GM18519 (cell line): ENCODE results near the gene RBM6.
"Not testable (repeated sequence)": the region's sequence is repeated elsewhere in the genome, so short reads cannot be mapped to it uniquely, and the experiment has no call there.

Experiments
- ATAC-seq: cut with Tn5 transposase; IDR thresholded peaks from one replicate; pipeline ENCODE4 v1.9.1; 2021; ENCODE audit warnings: mild to moderate bottlenecking, moderate library complexity; ENCODE audit not compliant: unreplicated experiment, low FRiP score

RBM6 gene

GRCh38 chr3:49968346-49968745 is 28.4 kb downstream of the RBM6 start:
- no peak for ATAC-seq

GRCh38 chr3:49972656-49973055 is 32.7 kb downstream of the RBM6 start:
- no peak for ATAC-seq

GRCh38 chr3:49976942-49977341 is 37.0 kb downstream of the RBM6 start:
- ATAC-seq: no peak

- ATAC-seq: no peak
These were observed 44.4 kb downstream of the RBM6 start for GRCh38 chr3:49984394-49984793.

- ATAC-seq: no peak
These were observed 52.4 kb downstream of the RBM6 start for GRCh38 chr3:49992326-49992725.

GRCh38 chr3:49994476-49994875 is 54.5 kb downstream of the RBM6 start:
- ATAC-seq: no peak

- ATAC-seq: no peak
These were observed 56.1 kb downstream of the RBM6 start for GRCh38 chr3:49996016-49996415.

- ATAC-seq: no peak
These were observed 57.9 kb downstream of the RBM6 start for GRCh38 chr3:49997862-49998261.

- ATAC-seq: no peak
These were observed 58.4 kb downstream of the RBM6 start for GRCh38 chr3:49998326-49998725.

GRCh38 chr3:50001511-50001910 is 61.6 kb downstream of the RBM6 start:
- no peak for ATAC-seq

- ATAC-seq: no peak
These were observed 63.3 kb downstream of the RBM6 start for GRCh38 chr3:50003216-50003615.

- no peak for ATAC-seq
These were observed 63.9 kb downstream of the RBM6 start for GRCh38 chr3:50003824-50004223.

GRCh38 chr3:50008931-50009330 is 69.0 kb downstream of the RBM6 start:
- ATAC-seq: no peak

- ATAC-seq: no peak
These were observed 71.0 kb downstream of the RBM6 start for GRCh38 chr3:50010959-50011358.

- no peak for ATAC-seq
These were observed 76.0 kb downstream of the RBM6 start for GRCh38 chr3:50015918-50016317.

- no peak for ATAC-seq
These were observed 88.4 kb downstream of the RBM6 start for GRCh38 chr3:50028346-50028745.

GRCh38 chr3:50031201-50031600 is 91.3 kb downstream of the RBM6 start:
- ATAC-seq: not testable (repeated sequence)

- no peak for ATAC-seq
These were observed 105.0 kb downstream of the RBM6 start for GRCh38 chr3:50044976-50045375.

GRCh38 chr3:50047426-50047825 is 107.5 kb downstream of the RBM6 start:
- ATAC-seq: no peak

GRCh38 chr3:50050361-50050760 is 110.4 kb downstream of the RBM6 start:
- ATAC-seq: no peak

GRCh38 chr3:50057756-50058155 is 117.8 kb downstream of the RBM6 start:
- no peak for ATAC-seq

GRCh38 chr3:50068134-50068533 is 128.2 kb downstream of the RBM6 start:
- ATAC-seq: no peak

- ATAC-seq: no peak
These were observed 138.1 kb downstream of the RBM6 start for GRCh38 chr3:50078091-50078490.
